Activated CD8-positive, alpha-beta memory T cell treated with anti-CD3 and anti-CD28 coated beads for 24 hours (primary cell): ENCODE measurements around the gene ZPLD1.

Experiments
- DNase-seq: peaks from one replicate; pipeline ENCODE4 v3.0.0-alpha.2; 2020

Gene ZPLD1

GRCh38 chr3:102471001-102471400, 36.2 kb downstream of the ZPLD1 start:
- no peak for DNase-seq

GRCh38 chr3:102471491-102471890, 36.7 kb downstream of the ZPLD1 start:
- DNase-seq, result no peak

GRCh38 chr3:102473648-102474047, 38.8 kb downstream of the ZPLD1 start:
- DNase-seq, result no peak

- no peak for DNase-seq
Measured at GRCh38 chr3:102474207-102474606, 39.4 kb downstream of the ZPLD1 start.

GRCh38 chr3:102476198-102476597, 41.4 kb downstream of the ZPLD1 start:
- no peak for DNase-seq

- DNase-seq, result no peak
Measured at GRCh38 chr3:102478160-102478559, 43.3 kb downstream of the ZPLD1 start.

GRCh38 chr3:102480139-102480538, 45.3 kb downstream of the ZPLD1 start:
- DNase-seq, result no peak

- no peak for DNase-seq
Measured at GRCh38 chr3:102481050-102481449, 46.2 kb downstream of the ZPLD1 start.

- no peak for DNase-seq
Measured at GRCh38 chr3:102483556-102483955, 48.7 kb downstream of the ZPLD1 start.

GRCh38 chr3:102484363-102484762, 49.5 kb downstream of the ZPLD1 start:
- DNase-seq, result no peak

GRCh38 chr3:102485701-102486100, 50.9 kb downstream of the ZPLD1 start:
- no peak for DNase-seq

- no peak for DNase-seq
Measured at GRCh38 chr3:102488331-102488730, 53.5 kb downstream of the ZPLD1 start.

- no peak for DNase-seq
Measured at GRCh38 chr3:102492300-102492699, 57.5 kb downstream of the ZPLD1 start.

GRCh38 chr3:102497571-102497970, 62.8 kb downstream of the ZPLD1 start:
- no peak for DNase-seq

GRCh38 chr3:102505542-102505941, 70.7 kb downstream of the ZPLD1 start:
- DNase-seq, result no peak

GRCh38 chr3:102510663-102511062, 75.8 kb downstream of the ZPLD1 start:
- DNase-seq, result no peak

- DNase-seq, result no peak
Measured at GRCh38 chr3:102511168-102511567, 76.4 kb downstream of the ZPLD1 start.

GRCh38 chr3:102511639-102512038, 76.8 kb downstream of the ZPLD1 start:
- no peak for DNase-seq

- DNase-seq, result no peak
Measured at GRCh38 chr3:102512734-102513504, 78.1 kb downstream of the ZPLD1 start.

GRCh38 chr3:102514241-102514640, 79.4 kb downstream of the ZPLD1 start:
- DNase-seq, result no peak

GRCh38 chr3:102521246-102521645, 86.4 kb downstream of the ZPLD1 start:
- no peak for DNase-seq

GRCh38 chr3:102525624-102526023, 90.8 kb downstream of the ZPLD1 start:
- no peak for DNase-seq

GRCh38 chr3:102526865-102527264, 92.0 kb downstream of the ZPLD1 start:
- no peak for DNase-seq

GRCh38 chr3:102528727-102529126, 93.9 kb downstream of the ZPLD1 start:
- no peak for DNase-seq
